ENCODE results near the gene SELENOW.

SELENOW gene

DNA sequence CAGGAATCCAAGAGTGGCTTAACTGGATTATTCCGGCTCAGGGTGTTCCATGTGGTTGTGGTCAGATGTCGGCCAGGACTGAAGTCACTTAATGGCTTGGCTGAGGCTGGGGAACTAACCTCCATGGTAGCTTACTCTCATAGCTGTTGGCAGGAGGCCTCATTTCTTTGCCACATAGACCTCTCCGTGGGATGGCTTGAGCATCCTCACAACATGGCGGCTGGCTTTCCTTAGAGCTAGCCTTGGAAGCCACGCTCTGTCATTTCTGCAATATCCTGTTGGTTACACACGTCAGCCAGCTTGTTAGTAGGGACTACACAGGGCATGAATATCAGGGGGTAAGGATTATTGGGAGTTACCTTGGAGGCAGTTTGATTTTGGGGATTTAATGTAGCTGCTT lies 48.3 kb downstream of the SELENOW start:
- no peak for DNase-seq

DNA sequence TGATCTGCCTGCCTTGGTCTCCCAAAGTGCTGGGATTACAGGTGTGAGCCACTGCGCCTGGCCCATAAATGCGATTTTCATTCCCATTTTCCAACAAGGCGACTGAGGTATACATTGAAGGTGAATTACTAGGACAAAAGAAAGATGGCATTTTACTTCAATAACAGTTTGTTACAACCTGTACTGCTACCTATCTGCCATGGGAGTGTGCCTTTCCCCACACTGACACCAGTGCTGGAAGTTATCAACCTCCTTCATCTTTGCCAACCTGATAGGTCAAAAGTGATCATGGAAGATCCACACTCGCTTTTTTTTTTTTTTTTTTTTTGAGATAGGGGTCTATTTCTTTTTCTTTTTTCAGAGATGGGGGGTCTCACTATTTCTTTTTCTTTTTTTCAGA lies 54.2 kb downstream of the SELENOW start:
- DNase-seq = no peak

Data from fibroblast of skin of right quadriceps (primary cell).